Measurements from ENCODE around the gene ZNF532. TPM values are rescaled to one million over a fixed set of nuclear protein-coding genes. Genes with fewer than 3 reads are reported as not detected.

The ZNF532 gene
- total and polyA plus RNA-seq, 2 of the 13 experiments (the other 11 are each of a cell fraction or from before 2014, with no cell fraction given) = not detected

DNA sequence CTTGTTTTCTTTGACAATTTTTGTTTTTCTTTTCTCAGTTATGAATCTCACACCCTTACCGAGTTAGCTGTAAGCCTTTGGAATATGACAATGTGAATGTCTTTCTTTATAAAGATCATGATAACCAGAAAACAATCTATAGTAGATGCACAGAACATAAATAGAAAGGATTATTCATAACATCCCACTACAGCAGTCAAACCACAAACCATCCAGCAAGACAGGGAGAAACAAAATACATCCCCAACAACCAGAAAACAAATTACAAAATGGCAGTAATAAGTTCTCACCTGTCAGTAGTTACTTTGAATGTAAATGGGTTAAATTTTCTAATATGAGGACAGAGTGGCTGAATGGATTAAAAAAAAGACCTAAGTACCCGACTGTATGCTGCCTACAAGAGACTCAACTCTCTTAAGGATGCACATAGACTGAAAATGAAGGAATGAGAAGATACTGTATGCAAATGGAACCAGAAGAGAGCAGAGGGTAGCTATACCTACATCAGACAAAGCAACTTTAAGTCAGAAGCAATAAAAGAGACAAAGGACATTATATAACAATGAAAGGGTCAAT, 124.6 kb downstream of the ZNF532 start:
- no peaks in the 10 kb centered on the region for H4K20me1 ChIP-seq (ENCODE audit: insufficient read depth, low read length)
- ChIA-PET POLR2A (no interaction called here), CTCF (ENCODE audit: low intra/inter-chr PET ratio, low total read pairs) (no interaction called here)
- H3K4me1 ChIP-seq (ENCODE audit: insufficient read depth, low read length) = no peaks in the 10 kb centered on the region
- no peak overlapping the region for H2AFZ ChIP-seq (ENCODE audit: low read length)
- H3K79me2 ChIP-seq (ENCODE audit: insufficient read depth, low read length) = no peaks in the 10 kb centered on the region
- in situ Hi-C loops (cut with HindIII; ENCODE audit: extremely low pct_ligation_motif_present, low pct_unique_long_range_greater_than_20kb) = no loop called here
- intact Hi-C loops (cut with micrococcal nuclease; ENCODE audit: unreplicated experiment) = no loop called here
- ATAC-seq (no peak), FAIRE-seq (no peak), DNase-seq (ENCODE audit: low spot score) (no peak)
- no peak overlapping the region for H3K4me2 ChIP-seq (ENCODE audit: low read depth, low read length)
- H3K27me3 ChIP-seq (ENCODE audit: control insufficient read depth in 1 of 2, insufficient read depth in 2 of 2, low read length in 2 of 2) = peaks cover 0 to 32% of the 10 kb centered on the region in 2 experiments; a peak in 2 of 5 replicates
- TF ChIP-seq, protein P1, sequence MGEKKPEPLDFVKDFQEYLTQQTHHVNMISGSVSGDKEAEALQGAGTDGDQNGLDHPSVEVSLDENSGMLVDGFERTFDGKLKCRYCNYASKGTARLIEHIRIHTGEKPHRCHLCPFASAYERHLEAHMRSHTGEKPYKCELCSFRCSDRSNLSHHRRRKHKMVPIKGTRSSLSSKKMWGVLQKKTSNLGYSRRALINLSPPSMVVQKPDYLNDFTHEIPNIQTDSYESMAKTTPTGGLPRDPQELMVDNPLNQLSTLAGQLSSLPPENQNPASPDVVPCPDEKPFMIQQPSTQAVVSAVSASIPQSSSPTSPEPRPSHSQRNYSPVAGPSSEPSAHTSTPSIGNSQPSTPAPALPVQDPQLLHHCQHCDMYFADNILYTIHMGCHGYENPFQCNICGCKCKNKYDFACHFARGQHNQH (CRISPR knock-in tag; IDR thresholded peaks at IDR 0.05) = no peak
- TF ChIP-seq ZNF510 (CRISPR knock-in tag; IDR thresholded peaks at IDR 0.05; ENCODE audit: low read depth) (no peak), ZNF12 (CRISPR knock-in tag; IDR thresholded peaks at IDR 0.05) (no peak), CBX1 (IDR thresholded peaks at IDR 0.05; ENCODE audit: low read depth) (no peak), JDP2 (CRISPR knock-in tag; IDR thresholded peaks at IDR 0.05; ENCODE audit: borderline replicate concordance) (no peak)
- TF ChIP-seq, protein P2, sequence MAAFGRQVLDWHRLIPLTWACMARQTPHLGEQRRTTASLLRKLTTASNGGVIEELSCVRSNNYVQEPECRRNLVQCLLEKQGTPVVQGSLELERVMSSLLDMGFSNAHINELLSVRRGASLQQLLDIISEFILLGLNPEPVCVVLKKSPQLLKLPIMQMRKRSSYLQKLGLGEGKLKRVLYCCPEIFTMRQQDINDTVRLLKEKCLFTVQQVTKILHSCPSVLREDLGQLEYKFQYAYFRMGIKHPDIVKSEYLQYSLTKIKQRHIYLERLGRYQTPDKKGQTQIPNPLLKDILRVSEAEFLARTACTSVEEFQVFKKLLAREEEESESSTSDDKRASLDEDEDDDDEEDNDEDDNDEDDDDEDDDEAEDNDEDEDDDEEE (CRISPR knock-in tag; IDR thresholded peaks at IDR 0.05) = no peak
- TF ChIP-seq, protein P3, sequence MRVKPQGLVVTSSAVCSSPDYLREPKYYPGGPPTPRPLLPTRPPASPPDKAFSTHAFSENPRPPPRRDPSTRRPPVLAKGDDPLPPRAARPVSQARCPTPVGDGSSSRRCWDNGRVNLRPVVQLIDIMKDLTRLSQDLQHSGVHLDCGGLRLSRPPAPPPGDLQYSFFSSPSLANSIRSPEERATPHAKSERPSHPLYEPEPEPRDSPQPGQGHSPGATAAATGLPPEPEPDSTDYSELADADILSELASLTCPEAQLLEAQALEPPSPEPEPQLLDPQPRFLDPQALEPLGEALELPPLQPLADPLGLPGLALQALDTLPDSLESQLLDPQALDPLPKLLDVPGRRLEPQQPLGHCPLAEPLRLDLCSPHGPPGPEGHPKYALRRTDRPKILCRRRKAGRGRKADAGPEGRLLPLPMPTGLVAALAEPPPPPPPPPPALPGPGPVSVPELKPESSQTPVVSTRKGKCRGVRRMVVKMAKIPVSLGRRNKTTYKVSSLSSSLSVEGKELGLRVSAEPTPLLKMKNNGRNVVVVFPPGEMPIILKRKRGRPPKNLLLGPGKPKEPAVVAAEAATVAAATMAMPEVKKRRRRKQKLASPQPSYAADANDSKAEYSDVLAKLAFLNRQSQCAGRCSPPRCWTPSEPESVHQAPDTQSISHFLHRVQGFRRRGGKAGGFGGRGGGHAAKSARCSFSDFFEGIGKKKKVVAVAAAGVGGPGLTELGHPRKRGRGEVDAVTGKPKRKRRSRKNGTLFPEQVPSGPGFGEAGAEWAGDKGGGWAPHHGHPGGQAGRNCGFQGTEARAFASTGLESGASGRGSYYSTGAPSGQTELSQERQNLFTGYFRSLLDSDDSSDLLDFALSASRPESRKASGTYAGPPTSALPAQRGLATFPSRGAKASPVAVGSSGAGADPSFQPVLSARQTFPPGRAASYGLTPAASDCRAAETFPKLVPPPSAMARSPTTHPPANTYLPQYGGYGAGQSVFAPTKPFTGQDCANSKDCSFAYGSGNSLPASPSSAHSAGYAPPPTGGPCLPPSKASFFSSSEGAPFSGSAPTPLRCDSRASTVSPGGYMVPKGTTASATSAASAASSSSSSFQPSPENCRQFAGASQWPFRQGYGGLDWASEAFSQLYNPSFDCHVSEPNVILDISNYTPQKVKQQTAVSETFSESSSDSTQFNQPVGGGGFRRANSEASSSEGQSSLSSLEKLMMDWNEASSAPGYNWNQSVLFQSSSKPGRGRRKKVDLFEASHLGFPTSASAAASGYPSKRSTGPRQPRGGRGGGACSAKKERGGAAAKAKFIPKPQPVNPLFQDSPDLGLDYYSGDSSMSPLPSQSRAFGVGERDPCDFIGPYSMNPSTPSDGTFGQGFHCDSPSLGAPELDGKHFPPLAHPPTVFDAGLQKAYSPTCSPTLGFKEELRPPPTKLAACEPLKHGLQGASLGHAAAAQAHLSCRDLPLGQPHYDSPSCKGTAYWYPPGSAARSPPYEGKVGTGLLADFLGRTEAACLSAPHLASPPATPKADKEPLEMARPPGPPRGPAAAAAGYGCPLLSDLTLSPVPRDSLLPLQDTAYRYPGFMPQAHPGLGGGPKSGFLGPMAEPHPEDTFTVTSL (CRISPR knock-in tag; IDR thresholded peaks at IDR 0.05; ENCODE audit: borderline replicate concordance) = no peak
- H3K27ac ChIP-seq (ENCODE audit: extremely low read length, insufficient read depth, low read length) = no peak overlapping the region
- H3K9me3 ChIP-seq (ENCODE audit: low read length) = no peaks in the 10 kb centered on the region
- H3K36me3 ChIP-seq (replicated peaks in 1 of 2; ENCODE audit: control insufficient read depth in 1 of 2, insufficient read depth in 2 of 2, low read length in 2 of 2) = no peaks in the 10 kb centered on the region
- BruUV-seq (replicated peaks) = no TSS peak
- WGBS (ENCODE audit: low lambda C conversion rate) = 2% methylated on average over 2 of the region's 2 CpGs
- no peak overlapping the region for H3K9ac ChIP-seq (ENCODE audit: insufficient read depth, low read depth, low read length)
- H3K4me3 ChIP-seq (replicated peaks in 1 of 3; ENCODE audit: insufficient read depth in 1 of 3, low read depth in 2 of 3, low read length in 3 of 3) = no peak overlapping the region
